Measurements from ENCODE around the gene STRBP.

Gene STRBP

GRCh38 chr9:123135430-123135829 lies 133.0 kb downstream of the STRBP start:
- Histone ChIP-seq H3K27me3 (ENCODE audit: control insufficient read depth, insufficient read depth, low read length) (no peaks in the 10 kb centered on the region), H3K9ac (no peak overlapping the region)
- TF ChIP-seq, protein P1, sequence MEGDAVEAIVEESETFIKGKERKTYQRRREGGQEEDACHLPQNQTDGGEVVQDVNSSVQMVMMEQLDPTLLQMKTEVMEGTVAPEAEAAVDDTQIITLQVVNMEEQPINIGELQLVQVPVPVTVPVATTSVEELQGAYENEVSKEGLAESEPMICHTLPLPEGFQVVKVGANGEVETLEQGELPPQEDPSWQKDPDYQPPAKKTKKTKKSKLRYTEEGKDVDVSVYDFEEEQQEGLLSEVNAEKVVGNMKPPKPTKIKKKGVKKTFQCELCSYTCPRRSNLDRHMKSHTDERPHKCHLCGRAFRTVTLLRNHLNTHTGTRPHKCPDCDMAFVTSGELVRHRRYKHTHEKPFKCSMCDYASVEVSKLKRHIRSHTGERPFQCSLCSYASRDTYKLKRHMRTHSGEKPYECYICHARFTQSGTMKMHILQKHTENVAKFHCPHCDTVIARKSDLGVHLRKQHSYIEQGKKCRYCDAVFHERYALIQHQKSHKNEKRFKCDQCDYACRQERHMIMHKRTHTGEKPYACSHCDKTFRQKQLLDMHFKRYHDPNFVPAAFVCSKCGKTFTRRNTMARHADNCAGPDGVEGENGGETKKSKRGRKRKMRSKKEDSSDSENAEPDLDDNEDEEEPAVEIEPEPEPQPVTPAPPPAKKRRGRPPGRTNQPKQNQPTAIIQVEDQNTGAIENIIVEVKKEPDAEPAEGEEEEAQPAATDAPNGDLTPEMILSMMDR (IDR thresholded peaks at IDR 0.05): no peak

DNA sequence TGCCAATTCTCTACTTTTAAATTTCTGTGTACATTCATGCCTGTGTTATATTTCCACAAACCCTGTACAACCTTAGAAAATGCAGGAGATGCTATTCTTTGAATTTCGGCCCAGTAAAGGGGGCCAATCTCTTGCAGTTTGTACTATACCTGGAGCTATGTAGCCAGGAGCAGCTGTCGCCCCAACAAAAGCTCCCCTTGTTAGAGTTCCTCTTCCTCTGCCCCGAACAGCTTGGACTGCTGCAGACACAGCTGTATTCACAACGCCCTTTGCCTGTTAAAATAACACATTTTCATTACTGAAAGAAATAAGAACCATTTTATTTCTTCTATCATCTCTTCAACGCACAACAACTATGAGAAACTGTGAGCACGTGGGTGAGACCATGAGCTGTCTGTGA lies 135.7 kb downstream of the STRBP start:
- no peaks in the 10 kb centered on the region for H3K9me3 ChIP-seq (ENCODE audit: control insufficient read depth, low read length)
- H3K79me2 ChIP-seq: no peaks in the 10 kb centered on the region
- H3K27me3 ChIP-seq (ENCODE audit: control insufficient read depth, insufficient read depth, low read length): no peaks in the 10 kb centered on the region
- no peak overlapping the region for H3K27ac ChIP-seq
- H2AFZ ChIP-seq: no peak overlapping the region
- H3K4me3 ChIP-seq (ENCODE audit: low read depth, low read length): no peak overlapping the region
- no peaks in the 10 kb centered on the region for H3K4me1 ChIP-seq
- TF ChIP-seq, protein P1 (IDR thresholded peaks at IDR 0.05): no peak
- H3K36me3 ChIP-seq (ENCODE audit: control insufficient read depth, insufficient read depth, low read length): no peaks in the 10 kb centered on the region
- no peak overlapping the region for H3K4me2 ChIP-seq (ENCODE audit: low read length)
- H3K9ac ChIP-seq: no peak overlapping the region

More at GRCh38 chr9:123135430-123135829, 133.0 kb downstream of the STRBP start:
- Histone ChIP-seq H3K4me3 (ENCODE audit: low read depth, low read length) (no peak overlapping the region), H3K36me3 (ENCODE audit: control insufficient read depth, insufficient read depth, low read length) (no peaks in the 10 kb centered on the region), H3K27ac (no peak overlapping the region), H2AFZ (no peak overlapping the region), H3K4me1 (no peaks in the 10 kb centered on the region), H3K9me3 (ENCODE audit: control insufficient read depth, low read length) (no peaks in the 10 kb centered on the region), H3K4me2 (ENCODE audit: low read length) (no peak overlapping the region), H3K79me2 (no peaks in the 10 kb centered on the region)

DNA sequence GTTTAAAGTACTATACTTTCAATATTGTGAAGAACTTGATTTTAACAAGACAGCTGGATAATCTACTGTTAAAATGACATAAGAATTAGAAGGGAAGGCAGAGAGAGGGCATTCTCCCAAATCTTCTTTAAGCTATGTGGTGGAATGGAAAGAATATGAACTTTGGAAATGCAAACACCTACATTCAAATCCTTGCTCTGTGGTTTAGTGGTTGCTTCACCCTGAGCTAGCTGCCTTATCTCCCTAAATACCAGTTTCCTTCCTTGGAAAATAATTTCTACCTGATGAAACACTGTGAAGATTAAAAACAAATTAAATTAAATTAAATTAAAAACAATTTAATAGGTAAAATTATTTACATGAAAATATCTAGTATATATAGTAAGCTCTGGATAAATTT lies 136.4 kb downstream of the STRBP start:
- no peak overlapping the region for H3K9ac ChIP-seq
- H3K79me2 ChIP-seq: no peaks in the 10 kb centered on the region
- no peak overlapping the region for H3K4me3 ChIP-seq (ENCODE audit: low read depth, low read length)
- no peak overlapping the region for H3K27ac ChIP-seq
- no peaks in the 10 kb centered on the region for H3K4me1 ChIP-seq
- H3K9me3 ChIP-seq (ENCODE audit: control insufficient read depth, low read length): no peaks in the 10 kb centered on the region
- no peak overlapping the region for H3K4me2 ChIP-seq (ENCODE audit: low read length)
- H3K27me3 ChIP-seq (ENCODE audit: control insufficient read depth, insufficient read depth, low read length): no peaks in the 10 kb centered on the region
- TF ChIP-seq, protein P1 (IDR thresholded peaks at IDR 0.05): no peak
- no peak overlapping the region for H2AFZ ChIP-seq
- no peaks in the 10 kb centered on the region for H3K36me3 ChIP-seq (ENCODE audit: control insufficient read depth, insufficient read depth, low read length)

DNA sequence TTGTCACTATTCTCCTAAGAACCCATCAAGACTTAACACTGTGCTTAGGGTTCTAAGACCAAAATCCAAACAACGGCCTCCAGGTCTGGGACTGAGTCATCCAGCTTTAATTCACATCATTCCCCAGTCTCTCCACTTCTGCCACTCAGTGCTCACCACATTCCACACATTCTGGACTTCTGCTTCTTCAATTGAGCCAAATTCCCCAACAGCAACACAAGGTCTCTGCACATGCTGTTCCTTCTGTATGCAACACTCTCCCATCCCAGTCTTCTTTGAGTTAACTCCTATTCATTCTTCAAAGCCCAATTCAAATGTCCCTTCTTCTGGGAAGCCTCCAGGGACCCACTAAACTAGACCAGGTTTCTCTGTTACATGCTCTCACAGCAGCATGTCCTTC lies 137.1 kb downstream of the STRBP start:
- H3K27me3 ChIP-seq (ENCODE audit: control insufficient read depth, insufficient read depth, low read length): no peaks in the 10 kb centered on the region
- no peaks in the 10 kb centered on the region for H3K79me2 ChIP-seq
- no peaks in the 10 kb centered on the region for H3K4me1 ChIP-seq
- no peak overlapping the region for H2AFZ ChIP-seq
- no peak overlapping the region for H3K9ac ChIP-seq
- H3K4me2 ChIP-seq (ENCODE audit: low read length): no peak overlapping the region
- H3K27ac ChIP-seq: no peak overlapping the region
- TF ChIP-seq, protein P1 (IDR thresholded peaks at IDR 0.05): no peak
- no peak overlapping the region for H3K4me3 ChIP-seq (ENCODE audit: low read depth, low read length)
- no peaks in the 10 kb centered on the region for H3K36me3 ChIP-seq (ENCODE audit: control insufficient read depth, insufficient read depth, low read length)
- H3K9me3 ChIP-seq (ENCODE audit: control insufficient read depth, low read length): no peaks in the 10 kb centered on the region

DNA sequence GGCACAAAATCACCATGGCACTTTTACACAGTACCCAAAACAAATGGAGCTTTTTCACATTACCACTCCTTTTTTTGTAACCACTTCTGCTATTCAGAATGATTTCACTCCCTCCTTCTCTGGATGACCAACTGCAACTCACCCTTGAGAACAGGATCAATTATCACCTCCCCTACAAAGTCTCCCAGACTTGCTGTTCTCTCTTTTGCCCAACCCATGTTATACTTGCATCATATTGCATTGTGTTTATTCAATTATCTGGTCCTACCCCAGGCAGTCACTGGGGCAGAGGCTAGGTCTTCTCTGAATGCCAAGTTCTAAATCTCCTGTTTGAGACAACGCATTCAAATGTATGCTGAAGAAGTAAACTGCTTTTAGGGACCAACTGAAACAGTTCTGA lies 139.0 kb downstream of the STRBP start:
- Histone ChIP-seq H3K36me3 (ENCODE audit: control insufficient read depth, insufficient read depth, low read length) (no peaks in the 10 kb centered on the region), H3K4me1 (no peaks in the 10 kb centered on the region), H3K79me2 (no peaks in the 10 kb centered on the region), H3K4me3 (ENCODE audit: low read depth, low read length) (no peak overlapping the region), H3K9me3 (ENCODE audit: control insufficient read depth, low read length) (no peaks in the 10 kb centered on the region), H3K27ac (no peak overlapping the region), H3K27me3 (ENCODE audit: control insufficient read depth, insufficient read depth, low read length) (no peaks in the 10 kb centered on the region), H3K4me2 (ENCODE audit: low read length) (no peak overlapping the region), H3K9ac (no peak overlapping the region), H2AFZ (no peak overlapping the region)
- TF ChIP-seq, protein P1 (IDR thresholded peaks at IDR 0.05): no peak

Measured in parathyroid adenoma (tissue), 2 donors.